Cardiac ventricle fibroblast (primary cell): ENCODE measurements around the gene ERFL. TPM values are rescaled to one million over a fixed set of nuclear protein-coding genes. Genes with fewer than 3 reads are reported as not detected.

Experiments used
- total RNA-seq: library from RNA; depleted of rRNA; stranded (reverse); fragments of >200 nt; gene quantifications from 2 replicates; pipeline ENCODE4 v1.2.3, GENCODE V29; 2015

ERFL gene
- total RNA-seq, result 0.06 TPM in 1 of 2 replicates, not detected in the other

GRCh38 chr19:41928221-41928683 is at the start of gene ERFL:
TSS of gene ERFL (minus strand) at chr19:41928449. CDS start at chr19:41912919, 15,530 bp downstream.

GRCh38 chr19:41959056-41960053 is 31.1 kb upstream of the ERFL start, which contains the start of gene RABAC1:
TSS of gene RABAC1 (minus strand) at chr19:41959321. CDS start at chr19:41959292, 29 bp downstream.

GRCh38 chr19:41882568-41883462 is 45.4 kb downstream of the ERFL start, which contains the start of gene ARHGEF1:
TSS of gene ARHGEF1 (plus strand) at chr19:41883184. CDS start at chr19:41888083, 4,899 bp downstream.

GRCh38 chr19:41876847-41877832 is 51.1 kb downstream of the ERFL start, which contains the start of gene CD79A:
TSS of gene CD79A (plus strand) at chr19:41877279. CDS start at chr19:41877305, 26 bp downstream.

GRCh38 chr19:41859618-41860418 is 68.4 kb downstream of the ERFL start, which contains the start of gene RPS19:
TSS of gene RPS19 (plus strand) at chr19:41860255. CDS start at chr19:41860775, 520 bp downstream.

Other genes starting within 250 kb of the ERFL start
- gene CEACAM7, start 240.2 kb downstream of the ERFL start, total RNA-seq, result not detected in 2 replicates
- not detected in 2 replicates for gene CEACAM5, start 219.8 kb downstream of the ERFL start, total RNA-seq
- not detected in 2 replicates for gene CEACAM6, start 172.9 kb downstream of the ERFL start, total RNA-seq
- not detected in 2 replicates for gene CEACAM3, start 131.9 kb downstream of the ERFL start, total RNA-seq
- not detected in 2 replicates for gene LYPD4, start 83.8 kb downstream of the ERFL start, total RNA-seq
- gene DMRTC2, start 83.4 kb downstream of the ERFL start, total RNA-seq, result not detected in 2 replicates
- gene RPS19, start 68.2 kb downstream of the ERFL start, total RNA-seq, result 935 and 1,538 TPM in 2 replicates
- not detected in 2 replicates for gene CD79A, start 51.2 kb downstream of the ERFL start, total RNA-seq
- gene ARHGEF1, start 45.3 kb downstream of the ERFL start, total RNA-seq, result 37.6 and 50.6 TPM in 2 replicates
- 246 and 282 TPM in 2 replicates for gene RABAC1, start 30.9 kb upstream of the ERFL start, total RNA-seq
- gene ATP1A3, start 65.8 kb upstream of the ERFL start, total RNA-seq, result 0.05 TPM in 1 of 2 replicates, not detected in the other
- gene GRIK5, start 141.8 kb upstream of the ERFL start, total RNA-seq, result not detected in 2 replicates
- 14.9 and 15.5 TPM in 2 replicates for gene ZNF574, start 147.7 kb upstream of the ERFL start, total RNA-seq
- gene POU2F2, start 204.0 kb upstream of the ERFL start, total RNA-seq, result not detected in 2 replicates